Mesodermal cell (in vitro differentiated cells): Measurements from ENCODE around the gene USP20.
A peak's percentile ranks its signal among the peaks of the same experiment; 100 is the strongest.

ENCODE experiments used
- H3K27ac ChIP-seq: 2 replicates; pipeline ENCODE4 v1.7.0; 2013; ENCODE audit warnings: mild to moderate bottlenecking, low read depth, low read length, moderate library complexity; ENCODE audit not compliant: severe bottlenecking
- H3K36me3 ChIP-seq: 2 replicates; pipeline ENCODE4 v1.7.1; 2013; ENCODE audit warnings: mild to moderate bottlenecking, low read length, moderate library complexity; ENCODE audit not compliant: control insufficient read depth, insufficient read depth
- H3K4me1 ChIP-seq: one replicate; pipeline ENCODE4 v1.7.1; 2013; ENCODE audit warnings: mild to moderate bottlenecking, low read length; ENCODE audit not compliant: insufficient read depth, control insufficient read depth, poor library complexity, severe bottlenecking
- H3K4me3 ChIP-seq: 2 replicates; pipeline ENCODE4 v1.7.0; 2013; ENCODE audit warnings: low read length, control low read depth, mild to moderate bottlenecking; ENCODE audit not compliant: insufficient read depth, poor library complexity, severe bottlenecking; ENCODE audit errors: extremely low read depth
- H3K9me3 ChIP-seq: 2 replicates; pipeline ENCODE4 v1.7.1; 2013; ENCODE audit warnings: mild to moderate bottlenecking, low read length, moderate library complexity; ENCODE audit not compliant: control insufficient read depth
- WGBS, 2 experiments: methylation state at CpG; one replicate each; pipeline ENCODE4 v1.1.5; 2013; ENCODE audit warnings: missing lambda C conversion rate in 2 of 2; ENCODE audit not compliant: insufficient coverage in 2 of 2; 5-methylcytosine and 5-hydroxymethylcytosine counted together

USP20 gene

DNA sequence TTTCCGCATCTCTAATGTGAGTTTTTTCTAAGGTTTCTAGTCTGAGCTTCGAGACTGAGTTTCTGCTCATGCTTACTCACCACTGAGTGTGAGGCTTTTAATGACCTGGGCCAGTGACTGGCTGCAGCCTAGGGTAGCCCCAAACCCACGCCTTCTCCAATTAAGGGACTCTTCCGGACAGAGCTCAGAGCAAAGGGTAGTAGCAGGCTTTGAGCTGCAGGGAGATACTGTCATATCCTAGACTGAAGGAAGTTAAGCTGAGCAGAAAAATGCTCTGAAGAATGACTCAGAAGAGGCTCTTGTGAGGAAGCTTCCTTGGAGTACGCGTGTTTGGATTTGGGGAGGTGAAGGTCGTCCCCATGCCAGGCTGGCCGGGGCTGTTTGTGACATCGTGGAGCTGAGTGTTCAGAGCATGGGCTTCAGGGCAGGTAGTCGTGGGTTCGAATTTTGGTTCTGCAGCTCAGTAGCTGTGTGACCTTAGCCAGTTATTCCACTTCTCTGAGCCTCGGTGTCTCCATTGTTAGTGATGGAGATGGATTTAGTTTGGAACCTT, 3.5 kb downstream of the USP20 start:
- Histone ChIP-seq H3K36me3 (peaks cover 3% of the 10 kb centered on the region), H3K9me3 (no peaks in the 10 kb centered on the region), H3K27ac (peak overlapping the region; percentile 42), H3K4me3 (no peak overlapping the region), H3K4me1 (peaks cover 25% of the 10 kb centered on the region)
- WGBS, 2 experiments = 86 to 87% methylated on average over 11 to 12 of the region's 12 CpGs

DNA sequence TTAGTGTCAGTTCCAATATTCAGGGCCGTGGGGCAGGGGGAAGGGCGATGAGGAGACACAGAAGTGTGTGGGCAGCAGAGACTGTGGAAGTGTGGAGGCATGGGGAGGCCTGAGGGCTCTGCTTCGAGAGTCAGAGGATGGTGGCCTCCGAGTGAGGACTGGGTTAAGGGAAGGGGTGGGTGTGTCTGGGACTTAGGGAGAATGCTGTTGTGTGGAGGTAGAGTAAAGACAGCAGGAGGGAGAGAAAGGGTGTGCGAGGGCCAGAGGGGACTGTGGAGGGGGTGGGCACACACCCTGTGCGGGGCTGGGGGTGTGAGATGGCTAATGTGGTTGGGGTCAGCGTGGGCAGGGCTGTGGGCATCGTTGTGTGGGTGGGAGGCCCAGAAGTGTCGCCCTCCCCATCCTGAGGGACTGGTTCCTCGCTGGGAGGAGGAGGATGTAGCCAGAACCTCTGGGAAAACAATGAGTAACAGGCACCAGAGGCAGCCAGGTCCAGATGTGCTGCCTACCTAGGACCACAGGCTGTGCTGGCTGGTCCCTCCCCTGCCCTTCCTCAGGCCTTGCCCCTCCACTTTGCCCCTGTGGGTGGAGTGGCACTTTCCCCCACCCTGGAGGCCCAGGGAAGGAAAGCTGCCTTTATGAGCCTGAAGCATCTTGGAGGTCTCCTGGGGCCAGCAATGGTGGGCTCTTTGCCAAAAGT, 4.2 kb downstream of the USP20 start:
- Histone ChIP-seq H3K27ac (no peak overlapping the region), H3K4me3 (no peak overlapping the region), H3K4me1 (peaks cover 20% of the 10 kb centered on the region), H3K36me3 (peaks cover 3% of the 10 kb centered on the region), H3K9me3 (no peaks in the 10 kb centered on the region)
- WGBS, 2 experiments = 77 to 79% methylated on average over 7 to 10 of the region's 10 CpGs

DNA sequence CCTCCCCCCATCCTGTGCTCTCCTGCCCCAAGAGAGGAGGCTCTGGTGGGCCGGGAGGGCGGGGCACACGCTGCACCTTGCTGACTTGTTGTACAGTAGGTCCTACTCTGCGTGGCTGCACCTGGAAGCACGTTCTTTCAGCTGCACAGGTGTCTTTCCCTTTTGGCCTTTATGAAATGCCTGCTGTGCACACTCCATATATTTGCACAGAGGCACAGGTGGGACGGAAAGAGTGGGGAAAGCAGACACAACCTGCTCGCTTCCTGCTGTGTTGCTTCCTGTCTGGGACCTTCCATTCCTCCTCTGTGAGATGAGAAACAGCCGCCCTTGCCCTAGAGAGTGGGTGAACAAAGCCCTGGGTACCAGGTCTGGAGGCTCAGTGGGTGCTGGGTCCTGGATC, 4.8 kb downstream of the USP20 start:
- Histone ChIP-seq H3K36me3 (peaks cover 3% of the 10 kb centered on the region), H3K4me1 (peaks cover 20% of the 10 kb centered on the region), H3K9me3 (no peaks in the 10 kb centered on the region), H3K4me3 (no peak overlapping the region), H3K27ac (no peak overlapping the region)
- WGBS, 2 experiments = 95 to 97% methylated on average over 7 of the region's 8 CpGs

DNA sequence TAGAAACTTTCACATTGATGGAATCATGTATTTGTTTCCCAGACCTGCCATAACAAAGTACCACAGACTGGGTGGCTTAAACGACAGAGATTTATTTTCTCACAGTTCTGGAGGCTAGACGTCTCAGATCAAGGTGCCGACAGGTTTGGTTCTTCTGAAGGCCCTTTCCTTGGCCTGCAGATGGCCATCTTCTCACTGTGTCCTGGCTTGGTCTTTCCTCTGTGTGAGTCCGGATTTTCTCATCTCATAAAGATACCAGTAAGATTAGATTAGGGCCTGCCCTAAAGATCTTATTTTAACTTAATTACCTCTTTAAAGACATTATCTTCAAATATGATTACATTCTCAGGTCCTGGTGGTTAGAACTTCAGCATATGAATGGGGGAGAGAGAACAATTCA, 5.8 kb downstream of the USP20 start:
- H3K4me1 ChIP-seq = peaks cover 18% of the 10 kb centered on the region
- 81 to 89% methylated on average over 3 of the region's 4 CpGs for WGBS, 2 experiments
- no peak overlapping the region for H3K4me3 ChIP-seq
- H3K27ac ChIP-seq = no peak overlapping the region
- H3K36me3 ChIP-seq = peaks cover 3% of the 10 kb centered on the region
- H3K9me3 ChIP-seq = no peaks in the 10 kb centered on the region

DNA sequence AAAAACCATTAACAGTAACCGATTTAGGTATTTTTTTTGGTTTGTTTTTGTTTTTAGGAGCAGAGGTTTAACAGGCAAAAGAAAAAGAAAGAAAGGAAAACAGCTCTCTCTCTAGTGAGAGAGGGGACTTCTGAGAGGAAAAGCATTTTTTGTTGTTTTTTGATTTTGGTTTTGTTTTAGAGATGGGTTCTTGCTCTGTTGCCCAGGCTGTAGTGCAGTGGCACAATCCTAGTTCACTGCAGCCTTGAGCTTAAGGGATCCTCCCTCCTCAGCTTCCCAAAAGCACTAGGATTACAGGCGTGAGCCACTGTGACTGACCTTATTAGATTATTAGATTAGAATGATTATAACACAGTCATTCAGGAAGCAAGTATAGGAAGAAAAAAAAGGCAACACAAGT, 10.1 kb downstream of the USP20 start:
- H3K4me3 ChIP-seq = no peak overlapping the region
- H3K36me3 ChIP-seq = peaks cover 4% of the 10 kb centered on the region
- WGBS, 2 experiments = 100% methylated on average over 1 of the region's 2 CpGs; no CpG with 5 or more reads in 1 of the 2 experiments
- H3K4me1 ChIP-seq = peaks cover 11% of the 10 kb centered on the region
- H3K9me3 ChIP-seq = no peaks in the 10 kb centered on the region
- H3K27ac ChIP-seq = no peak overlapping the region

DNA sequence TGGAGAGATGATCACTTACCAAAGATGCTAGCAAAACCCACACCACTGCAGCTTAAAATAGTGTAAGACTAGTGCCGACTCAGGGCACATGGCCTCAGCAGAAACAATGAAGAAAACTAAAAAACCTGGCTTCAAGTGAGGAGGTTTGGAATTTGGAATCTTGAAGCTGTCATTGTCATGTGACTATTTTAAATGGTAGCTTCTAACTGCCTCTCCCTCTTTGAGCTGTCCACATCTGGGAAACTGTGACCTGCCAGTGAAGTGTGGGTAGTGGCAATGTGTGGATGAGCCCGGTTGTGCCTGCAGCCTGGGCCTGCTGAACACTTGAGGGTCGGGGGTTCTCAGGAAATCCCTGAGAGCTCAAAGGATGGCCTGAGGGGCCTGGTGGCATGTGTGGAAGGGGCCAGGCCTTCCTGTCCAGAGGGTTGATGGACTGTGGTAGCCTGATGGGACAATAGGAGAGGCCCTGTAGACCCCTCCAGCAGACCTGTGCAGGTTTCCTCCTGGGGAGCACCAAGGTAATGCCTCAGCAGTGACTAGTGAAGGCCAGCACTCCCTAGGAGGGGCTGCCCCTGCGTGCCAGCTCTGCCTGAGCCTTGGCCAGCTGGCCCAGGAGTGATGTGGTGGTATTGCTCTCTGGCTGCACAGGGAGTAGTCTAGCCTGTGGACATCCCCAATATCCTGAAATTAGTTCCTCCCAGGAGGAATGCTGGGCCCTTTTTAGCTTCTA, 13.6 kb downstream of the USP20 start:
- no peak overlapping the region for H3K4me3 ChIP-seq
- H3K9me3 ChIP-seq = no peaks in the 10 kb centered on the region
- no peak overlapping the region for H3K27ac ChIP-seq
- 68 to 94% methylated on average over 2 to 3 of the region's 4 CpGs for WGBS, 2 experiments
- peaks cover 23% of the 10 kb centered on the region for H3K36me3 ChIP-seq
- peaks cover 11% of the 10 kb centered on the region for H3K4me1 ChIP-seq

DNA sequence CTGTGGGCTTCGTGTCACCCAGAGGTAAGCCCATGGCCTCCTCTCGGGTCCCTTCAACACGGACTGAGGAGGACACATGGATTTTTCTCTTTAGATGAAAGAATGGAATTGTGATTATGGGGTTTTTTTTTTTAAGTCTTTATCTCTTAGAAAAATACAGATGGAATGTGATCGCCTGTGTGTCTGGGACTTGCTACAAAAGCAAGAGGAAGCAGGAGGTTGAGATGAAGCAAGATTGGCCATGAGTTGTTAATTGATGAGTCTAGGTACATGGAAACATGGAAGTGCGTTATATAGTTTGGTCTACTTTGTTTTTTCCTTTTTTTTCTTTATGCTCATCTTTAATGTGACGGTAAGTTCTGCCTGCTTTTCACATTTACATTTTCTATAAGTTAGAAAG, 14.6 kb downstream of the USP20 start:
- Histone ChIP-seq H3K9me3 (no peaks in the 10 kb centered on the region), H3K27ac (no peak overlapping the region), H3K4me1 (peaks cover 11% of the 10 kb centered on the region), H3K36me3 (peaks cover 33% of the 10 kb centered on the region), H3K4me3 (no peak overlapping the region)
- 92 to 93% methylated on average over 4 of the region's 6 CpGs for WGBS, 2 experiments

DNA sequence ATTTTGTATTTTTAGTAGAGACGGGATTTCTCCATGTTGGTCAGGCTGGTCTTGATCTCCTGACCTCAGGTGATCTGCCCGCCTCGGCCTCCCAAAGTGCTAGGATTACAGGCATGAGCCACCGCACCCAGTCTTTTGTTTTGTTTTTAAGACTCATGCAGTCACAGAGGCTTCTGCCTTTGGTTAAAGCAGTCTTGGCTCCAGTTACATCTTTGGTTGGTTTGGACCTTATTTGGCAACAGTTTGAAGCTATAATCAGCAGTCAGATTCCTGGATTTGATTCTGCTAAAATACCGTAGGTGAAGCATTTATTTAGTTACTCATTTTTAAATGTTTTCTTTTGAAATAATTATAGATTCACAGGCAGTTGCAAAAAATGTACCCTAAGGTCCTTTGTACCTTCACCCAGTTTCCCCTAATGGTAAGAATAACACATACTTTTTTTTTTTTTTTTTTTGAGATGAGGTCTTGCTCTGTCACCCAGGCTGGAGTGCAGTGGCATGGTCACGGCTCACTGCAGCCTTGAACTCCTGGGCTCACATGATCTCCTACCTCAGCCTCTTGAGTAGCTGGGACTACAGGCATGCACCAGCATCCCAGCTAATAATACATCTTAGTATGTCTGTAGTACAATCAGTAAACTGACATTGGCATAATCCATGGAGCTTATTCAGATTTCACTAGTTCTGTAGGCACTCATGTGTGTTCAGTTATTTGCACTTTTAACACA, 15.7 kb downstream of the USP20 start:
- Histone ChIP-seq H3K36me3 (peaks cover 34% of the 10 kb centered on the region), H3K4me1 (peaks cover 11% of the 10 kb centered on the region)
- 95 to 98% methylated on average over 4 of the region's 6 CpGs for WGBS, 2 experiments

DNA sequence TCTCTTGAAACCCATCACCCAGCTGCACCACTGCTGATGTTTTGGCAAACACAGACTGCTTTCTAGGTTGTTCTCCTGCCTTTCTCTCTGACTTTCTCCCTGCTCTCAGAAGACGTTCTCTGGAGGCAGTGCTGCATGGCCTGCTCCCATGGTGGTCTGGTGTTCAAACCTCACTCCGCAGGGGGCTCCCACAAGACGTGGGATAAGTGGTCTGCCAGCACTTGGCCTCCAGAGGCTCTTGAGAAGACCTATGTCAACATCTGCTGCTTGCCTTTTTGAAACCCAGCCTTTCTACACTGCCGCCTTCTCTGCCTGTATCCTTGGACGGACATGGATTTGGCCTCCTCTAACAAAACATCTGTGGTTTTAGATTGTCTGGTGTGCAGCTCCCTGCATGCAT, 16.6 kb downstream of the USP20 start:
- H3K4me1 ChIP-seq = peaks cover 11% of the 10 kb centered on the region
- 73 to 75% methylated on average over 3 to 4 of the region's 5 CpGs for WGBS, 2 experiments
- no peak overlapping the region for H3K4me3 ChIP-seq
- H3K36me3 ChIP-seq = peaks cover 40% of the 10 kb centered on the region
- no peaks in the 10 kb centered on the region for H3K9me3 ChIP-seq
- no peak overlapping the region for H3K27ac ChIP-seq

More for the DNA sequence above, 15.7 kb downstream of the USP20 start:
- Histone ChIP-seq H3K4me3 (no peak overlapping the region), H3K27ac (no peak overlapping the region), H3K9me3 (no peaks in the 10 kb centered on the region)

DNA sequence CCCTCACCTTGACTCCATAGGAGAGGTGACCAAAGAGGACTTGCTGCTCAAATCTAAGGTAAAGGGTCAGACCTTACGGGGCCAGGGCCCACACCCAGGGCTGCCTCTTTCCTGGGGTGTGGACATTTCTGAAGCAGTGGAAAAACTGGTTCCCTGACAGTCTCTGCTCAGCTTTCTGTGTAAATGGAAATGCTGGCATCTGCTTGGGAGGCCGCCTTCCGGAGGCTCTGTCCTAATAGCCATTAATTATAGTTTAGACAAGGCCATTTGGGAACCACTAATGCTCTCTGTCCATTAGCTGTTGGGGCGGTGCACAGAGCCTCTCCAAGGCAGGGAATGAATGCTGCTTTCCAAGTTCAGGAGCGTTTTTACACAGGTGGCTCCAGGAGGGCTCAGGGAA, 17.3 kb downstream of the USP20 start:
- no peak overlapping the region for H3K27ac ChIP-seq

More for the DNA sequence above, 17.3 kb downstream of the USP20 start:
- no peak overlapping the region for H3K4me3 ChIP-seq
- peaks cover 11% of the 10 kb centered on the region for H3K4me1 ChIP-seq
- WGBS, 2 experiments = 81 to 85% methylated on average over 5 of the region's 5 CpGs
- H3K9me3 ChIP-seq = no peaks in the 10 kb centered on the region
- H3K36me3 ChIP-seq = peaks cover 48% of the 10 kb centered on the region
